ENCODE results near the gene ELL2. TPM values are rescaled to one million over a fixed set of nuclear protein-coding genes. Genes with fewer than 3 reads are reported as not detected.

The ELL2 gene
- total RNA-seq, 2 donors from 2014 or later, result 83.9 to 248 TPM

DNA sequence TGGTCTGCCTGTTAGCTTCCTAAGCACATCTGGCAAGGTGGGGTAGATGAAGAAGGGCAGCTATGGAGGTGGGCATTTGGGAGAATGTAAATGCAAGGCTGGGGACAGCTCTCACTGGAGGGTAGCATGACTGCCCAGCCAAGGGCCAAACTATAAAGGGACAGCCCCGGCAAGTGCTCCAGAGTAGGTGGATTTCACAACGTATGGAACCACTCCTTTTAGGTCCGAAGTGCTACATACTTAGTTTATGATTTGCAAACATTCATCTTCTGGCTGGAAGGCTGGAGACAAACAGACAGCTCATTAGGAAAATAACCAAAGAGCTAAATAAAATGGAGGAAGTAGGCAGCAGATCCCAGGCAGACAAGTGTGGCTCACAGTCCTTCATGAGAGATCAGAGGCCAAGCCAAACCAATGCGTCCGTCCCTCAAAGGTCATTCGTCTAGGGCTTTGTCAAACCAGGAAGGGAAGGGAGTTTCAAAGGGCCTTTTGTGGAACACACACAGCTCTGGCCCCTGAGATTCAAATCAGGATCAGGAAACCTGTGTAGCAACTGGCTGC is 96.6 kb downstream of the ELL2 start:
- no peak for ATAC-seq (ENCODE audit: insufficient number of reproducible peaks, low FRiP score, low read depth)

DNA sequence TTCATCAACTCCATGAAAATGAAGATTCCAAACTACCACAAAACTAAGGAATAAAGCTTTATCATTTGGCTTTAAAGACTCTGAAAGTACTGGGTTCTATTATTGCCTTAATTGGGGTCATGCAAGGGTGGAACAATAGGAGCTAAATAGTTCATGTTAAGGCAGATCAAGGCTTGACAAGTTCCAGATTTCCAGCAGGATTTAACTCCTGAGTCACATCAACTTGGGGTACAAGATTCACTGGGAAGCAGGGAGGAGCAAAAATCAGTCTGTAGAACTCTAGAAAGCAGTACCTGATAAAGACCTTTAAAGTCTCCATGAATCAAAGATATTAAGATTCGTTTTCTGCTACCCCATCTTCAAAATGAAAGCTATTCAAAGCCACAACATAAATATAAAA is 97.2 kb downstream of the ELL2 start:
- ATAC-seq (ENCODE audit: insufficient number of reproducible peaks, low FRiP score, low read depth) (no peak), DNase-seq (ENCODE audit: low spot score) (no peak)
- Histone ChIP-seq H3K4me3 (no peak overlapping the region), H3K36me3 (no peaks in the 10 kb centered on the region), H3K4me1 (ENCODE audit: control insufficient read depth in 1 of 2, low read depth in 2 of 2) (peaks cover 53 to 71% of the 10 kb centered on the region in 2 donors), H3K27me3 (replicated peaks; ENCODE audit: insufficient read depth) (no peaks in the 10 kb centered on the region), H3K9me3 (no peaks in the 10 kb centered on the region), H3K27ac (peak overlapping the region in 1 of 2 donors; percentile 96)
- TF ChIP-seq, protein P1, sequence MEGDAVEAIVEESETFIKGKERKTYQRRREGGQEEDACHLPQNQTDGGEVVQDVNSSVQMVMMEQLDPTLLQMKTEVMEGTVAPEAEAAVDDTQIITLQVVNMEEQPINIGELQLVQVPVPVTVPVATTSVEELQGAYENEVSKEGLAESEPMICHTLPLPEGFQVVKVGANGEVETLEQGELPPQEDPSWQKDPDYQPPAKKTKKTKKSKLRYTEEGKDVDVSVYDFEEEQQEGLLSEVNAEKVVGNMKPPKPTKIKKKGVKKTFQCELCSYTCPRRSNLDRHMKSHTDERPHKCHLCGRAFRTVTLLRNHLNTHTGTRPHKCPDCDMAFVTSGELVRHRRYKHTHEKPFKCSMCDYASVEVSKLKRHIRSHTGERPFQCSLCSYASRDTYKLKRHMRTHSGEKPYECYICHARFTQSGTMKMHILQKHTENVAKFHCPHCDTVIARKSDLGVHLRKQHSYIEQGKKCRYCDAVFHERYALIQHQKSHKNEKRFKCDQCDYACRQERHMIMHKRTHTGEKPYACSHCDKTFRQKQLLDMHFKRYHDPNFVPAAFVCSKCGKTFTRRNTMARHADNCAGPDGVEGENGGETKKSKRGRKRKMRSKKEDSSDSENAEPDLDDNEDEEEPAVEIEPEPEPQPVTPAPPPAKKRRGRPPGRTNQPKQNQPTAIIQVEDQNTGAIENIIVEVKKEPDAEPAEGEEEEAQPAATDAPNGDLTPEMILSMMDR (IDR thresholded peaks at IDR 0.05), result no peak

More for the DNA sequence above, 96.6 kb downstream of the ELL2 start:
- Histone ChIP-seq H3K27ac (peak overlapping the region in 1 of 2 donors; percentile 96), H3K4me1 (ENCODE audit: control insufficient read depth in 1 of 2, low read depth in 2 of 2) (peaks cover 52 to 69% of the 10 kb centered on the region in 2 donors), H3K36me3 (no peaks in the 10 kb centered on the region), H3K27me3 (replicated peaks; ENCODE audit: insufficient read depth) (no peaks in the 10 kb centered on the region), H3K4me3 (no peak overlapping the region), H3K9me3 (no peaks in the 10 kb centered on the region)
- TF ChIP-seq, protein P1 (IDR thresholded peaks at IDR 0.05), result no peak
- no peak for DNase-seq (ENCODE audit: low spot score)

DNA sequence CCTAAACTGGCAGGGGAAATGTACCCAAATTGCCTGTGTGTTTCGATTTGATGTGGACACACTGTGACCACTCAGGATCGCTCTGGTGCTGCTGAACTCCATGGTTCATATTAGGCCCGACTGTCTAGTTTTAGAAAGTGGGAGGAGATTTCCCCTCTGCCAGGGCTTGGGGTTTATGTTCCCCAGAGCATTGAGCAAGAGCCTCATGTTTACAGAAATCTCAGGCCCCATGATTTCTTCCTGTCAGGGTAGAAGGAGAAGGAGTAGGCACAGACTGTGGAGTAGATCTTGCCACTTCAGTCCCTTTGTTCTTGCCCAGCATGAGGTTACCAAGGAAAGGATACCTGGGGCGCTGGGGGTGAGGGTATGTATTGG is 98.3 kb downstream of the ELL2 start:
- DNase-seq (ENCODE audit: low spot score), result no peak
- Histone ChIP-seq H3K27ac (peak overlapping the region; percentile 96 to 97), H3K27me3 (replicated peaks; ENCODE audit: insufficient read depth) (no peaks in the 10 kb centered on the region), H3K4me3 (peak overlapping the region; percentile 12), H3K4me1 (ENCODE audit: control insufficient read depth in 1 of 2, low read depth in 2 of 2) (peaks cover 51 to 68% of the 10 kb centered on the region in 2 donors), H3K36me3 (no peaks in the 10 kb centered on the region), H3K9me3 (no peaks in the 10 kb centered on the region)
- peak; percentile 25 for ATAC-seq (ENCODE audit: insufficient number of reproducible peaks, low FRiP score, low read depth)
- TF ChIP-seq, protein P1 (IDR thresholded peaks at IDR 0.05), result no peak

DNA sequence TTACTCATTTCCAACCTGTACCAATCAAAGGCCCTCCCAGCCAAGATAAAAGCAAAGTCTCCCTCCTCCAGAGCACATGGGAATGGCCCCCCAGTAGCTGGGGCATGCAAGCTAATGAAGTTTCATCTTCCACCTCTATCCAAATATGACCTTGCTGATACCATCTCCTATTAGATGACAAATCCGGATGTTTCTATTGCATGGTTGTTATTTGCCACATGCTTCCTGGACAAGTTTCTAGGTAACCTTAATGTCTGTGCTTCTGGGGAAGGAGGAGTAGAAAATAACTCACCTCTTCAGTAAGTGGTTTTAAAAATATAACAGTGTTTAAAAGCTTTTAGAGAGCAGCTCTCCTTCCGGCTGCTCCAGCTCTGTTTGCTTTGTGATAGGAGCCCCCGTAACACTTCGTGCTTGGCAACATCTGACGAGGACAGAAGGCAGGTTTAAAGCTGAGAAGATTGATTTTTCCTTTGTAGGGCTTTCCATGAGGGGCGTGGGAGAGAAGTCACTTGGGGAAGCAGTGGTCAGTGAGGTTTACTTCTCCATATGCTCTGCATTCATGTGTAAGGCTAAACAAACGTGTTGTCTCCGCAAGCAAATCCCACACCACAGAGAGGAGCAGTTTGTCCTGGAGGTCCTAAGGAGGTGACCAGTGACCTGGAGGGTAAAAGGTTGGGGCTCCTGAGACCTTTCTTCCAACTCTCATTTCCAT is 98.8 kb downstream of the ELL2 start:
- Histone ChIP-seq H3K27ac (peak overlapping the region; percentile 96 to 97), H3K36me3 (no peaks in the 10 kb centered on the region), H3K27me3 (replicated peaks; ENCODE audit: insufficient read depth) (no peaks in the 10 kb centered on the region), H3K4me1 (ENCODE audit: control insufficient read depth in 1 of 2, low read depth in 2 of 2) (peaks cover 54 to 70% of the 10 kb centered on the region in 2 donors), H3K9me3 (no peaks in the 10 kb centered on the region), H3K4me3 (peak overlapping the region; percentile 12)
- TF ChIP-seq, protein P1 (IDR thresholded peaks at IDR 0.05), result no peak
- ATAC-seq (ENCODE audit: insufficient number of reproducible peaks, low FRiP score, low read depth), result no peak
- DNase-seq (ENCODE audit: low spot score), result no peak

DNA sequence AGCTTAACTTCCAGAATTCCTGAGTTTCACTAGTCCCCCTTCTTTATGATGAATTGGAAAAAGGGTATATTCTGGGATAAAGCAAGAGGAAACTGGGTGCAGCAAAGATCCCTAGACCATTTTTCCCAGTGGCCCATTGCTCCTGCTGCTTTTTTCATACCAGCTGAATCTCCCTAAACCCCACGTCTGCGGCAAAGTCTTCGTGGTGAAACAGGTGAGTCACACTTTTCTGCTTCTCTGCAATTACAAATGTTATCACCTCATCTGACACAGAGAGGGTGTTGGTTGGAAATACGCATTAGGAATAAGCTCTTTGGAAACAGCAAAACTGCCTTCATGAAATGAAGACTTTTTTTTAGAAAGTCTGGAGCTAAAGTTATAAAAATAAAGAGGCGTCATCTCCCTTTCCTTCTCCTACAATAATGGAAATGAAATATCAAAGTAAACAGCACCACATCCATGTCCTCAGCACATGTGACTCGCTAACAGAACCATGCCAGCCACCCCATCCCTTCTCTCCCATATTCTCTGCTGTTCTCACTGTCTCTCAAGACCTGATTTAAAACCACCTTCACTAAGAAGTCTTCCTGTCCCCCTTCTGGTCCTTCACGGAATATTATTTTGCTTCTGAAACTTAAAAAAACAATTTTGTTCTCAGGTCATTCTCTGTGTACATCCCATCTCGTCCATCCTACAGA is 99.6 kb downstream of the ELL2 start:
- Histone ChIP-seq H3K36me3 (no peaks in the 10 kb centered on the region), H3K27ac (peak overlapping the region; percentile 96 to 97), H3K27me3 (replicated peaks; ENCODE audit: insufficient read depth) (no peaks in the 10 kb centered on the region), H3K4me3 (no peak overlapping the region), H3K4me1 (ENCODE audit: control insufficient read depth in 1 of 2, low read depth in 2 of 2) (peaks cover 62 to 76% of the 10 kb centered on the region in 2 donors), H3K9me3 (no peaks in the 10 kb centered on the region)
- TF ChIP-seq, protein P1 (IDR thresholded peaks at IDR 0.05), result no peak
- ATAC-seq (ENCODE audit: insufficient number of reproducible peaks, low FRiP score, low read depth), result no peak
- no peak for DNase-seq (ENCODE audit: low spot score)
